ENCODE results near the gene ZMYND15.
"Not testable (repeated sequence)": the region's sequence is repeated elsewhere in the genome, so short reads cannot be mapped to it uniquely, and the experiment has no call there.

The ZMYND15 gene

DNA sequence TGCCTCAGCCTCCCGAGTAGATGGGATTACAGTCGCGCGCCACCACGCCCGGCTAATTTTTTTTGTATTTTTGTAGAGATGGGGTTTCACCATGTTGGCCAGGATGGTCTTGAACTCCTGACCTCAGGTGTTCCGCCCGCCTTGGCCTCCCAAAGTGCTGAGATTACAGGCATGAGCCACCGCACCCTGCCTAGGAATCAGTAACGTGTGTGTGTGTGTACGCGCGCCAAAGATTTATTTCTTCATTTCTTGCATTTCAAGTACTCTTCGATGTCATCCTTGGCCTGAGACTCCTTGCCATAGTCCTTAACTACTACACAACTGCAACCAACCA lies 35.1 kb upstream of the ZMYND15 start:
- H3K27ac ChIP-seq (ENCODE audit: insufficient read depth, low read length, poor library complexity, severe bottlenecking) = peak overlapping the region; percentile 87
- peak overlapping the region; percentile 80 for H3K4me3 ChIP-seq (ENCODE audit: insufficient read depth, low read depth, low read length, poor library complexity, severe bottlenecking)
- not testable (repeated sequence) for H3K36me3 ChIP-seq (ENCODE audit: control insufficient read depth, insufficient read depth, low read length); H3K9me3 ChIP-seq (ENCODE audit: control insufficient read depth, low read length); H3K27me3 ChIP-seq (replicated peaks; ENCODE audit: control insufficient read depth, insufficient read depth, low read length, poor library complexity, severe bottlenecking); DNase-seq
- peaks cover 14% of the 10 kb centered on the region for H3K4me1 ChIP-seq (ENCODE audit: control insufficient read depth, insufficient read depth, low read length, poor library complexity, severe bottlenecking)

DNA sequence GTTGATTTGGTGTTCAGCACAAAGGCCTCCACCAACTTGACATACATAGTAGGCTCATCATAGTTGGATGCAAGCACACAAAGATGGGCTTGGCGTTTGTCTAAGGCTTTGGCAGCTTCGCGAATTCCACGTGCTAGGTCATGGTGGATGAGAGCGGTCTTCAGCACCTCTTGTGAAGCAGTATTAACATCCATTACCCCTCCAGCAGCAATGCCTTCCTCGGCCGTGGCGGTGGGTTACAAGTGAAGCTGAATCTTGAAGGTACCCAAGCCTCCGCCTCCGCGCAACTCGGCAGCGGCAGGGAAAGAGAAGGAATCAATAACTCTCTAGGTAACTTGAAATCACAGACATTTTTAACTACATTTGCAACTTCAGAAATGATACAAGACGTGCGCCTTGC lies 34.6 kb upstream of the ZMYND15 start:
- no peak overlapping the region for H3K4me3 ChIP-seq (ENCODE audit: insufficient read depth, low read depth, low read length, poor library complexity, severe bottlenecking)
- DNase-seq = no peak
- no peaks in the 10 kb centered on the region for H3K9me3 ChIP-seq (ENCODE audit: control insufficient read depth, low read length)
- no peaks in the 10 kb centered on the region for H3K36me3 ChIP-seq (ENCODE audit: control insufficient read depth, insufficient read depth, low read length)
- no peak overlapping the region for H3K27ac ChIP-seq (ENCODE audit: insufficient read depth, low read length, poor library complexity, severe bottlenecking)
- H3K4me1 ChIP-seq (ENCODE audit: control insufficient read depth, insufficient read depth, low read length, poor library complexity, severe bottlenecking) = peaks cover 19% of the 10 kb centered on the region
- H3K27me3 ChIP-seq (replicated peaks; ENCODE audit: control insufficient read depth, insufficient read depth, low read length, poor library complexity, severe bottlenecking) = no peaks in the 10 kb centered on the region

DNA sequence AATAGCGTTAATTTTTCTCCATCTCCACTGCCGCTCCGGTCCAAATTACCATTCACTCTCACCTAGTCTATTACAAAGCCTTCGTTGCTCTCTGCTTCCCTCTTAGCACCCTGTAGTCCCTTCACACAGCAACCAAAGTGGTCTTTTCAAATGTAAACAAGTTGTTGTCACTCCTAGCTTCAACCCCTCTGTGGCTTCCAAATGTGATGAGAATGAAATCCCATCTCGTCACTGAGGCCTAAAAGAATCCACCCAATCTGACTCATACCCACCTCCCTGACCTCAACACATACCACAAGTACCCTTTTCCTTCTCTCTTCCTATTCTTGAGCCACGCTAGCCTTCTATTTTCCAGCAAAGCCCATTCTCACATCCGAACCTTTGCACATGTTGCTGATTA lies 33.5 kb upstream of the ZMYND15 start:
- Histone ChIP-seq H3K4me1 (ENCODE audit: control insufficient read depth, insufficient read depth, low read length, poor library complexity, severe bottlenecking) (peaks cover 21% of the 10 kb centered on the region), H3K4me3 (ENCODE audit: insufficient read depth, low read depth, low read length, poor library complexity, severe bottlenecking) (no peak overlapping the region), H3K36me3 (ENCODE audit: control insufficient read depth, insufficient read depth, low read length) (no peaks in the 10 kb centered on the region), H3K27ac (ENCODE audit: insufficient read depth, low read length, poor library complexity, severe bottlenecking) (no peak overlapping the region), H3K27me3 (replicated peaks; ENCODE audit: control insufficient read depth, insufficient read depth, low read length, poor library complexity, severe bottlenecking) (no peaks in the 10 kb centered on the region), H3K9me3 (ENCODE audit: control insufficient read depth, low read length) (no peaks in the 10 kb centered on the region)
- no peak for DNase-seq

DNA sequence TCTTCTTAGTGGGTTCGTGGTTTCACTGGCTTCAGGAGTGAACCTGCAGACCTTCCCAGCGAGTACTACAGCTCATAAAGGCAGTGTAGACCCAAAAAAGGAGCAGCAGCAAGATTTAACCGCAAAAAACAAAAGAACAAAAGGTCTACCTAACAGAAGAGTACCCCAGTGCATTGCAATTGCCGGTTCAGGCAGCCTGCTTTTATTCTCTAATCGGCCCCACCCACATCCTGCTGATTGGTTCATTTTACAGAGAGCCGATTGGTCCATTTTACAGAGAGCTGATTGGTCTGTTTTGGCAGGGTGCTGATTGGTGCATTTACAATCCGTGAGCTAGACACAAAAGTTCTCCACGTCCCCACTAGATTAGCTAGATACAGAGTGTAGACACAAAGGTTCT lies 31.2 kb upstream of the ZMYND15 start:
- no peaks in the 10 kb centered on the region for H3K9me3 ChIP-seq (ENCODE audit: control insufficient read depth, low read length)
- H3K4me1 ChIP-seq (ENCODE audit: control insufficient read depth, insufficient read depth, low read length, poor library complexity, severe bottlenecking) = peaks cover 32% of the 10 kb centered on the region
- H3K27me3 ChIP-seq (replicated peaks; ENCODE audit: control insufficient read depth, insufficient read depth, low read length, poor library complexity, severe bottlenecking) = no peaks in the 10 kb centered on the region
- H3K36me3 ChIP-seq (ENCODE audit: control insufficient read depth, insufficient read depth, low read length) = no peaks in the 10 kb centered on the region
- H3K27ac ChIP-seq (ENCODE audit: insufficient read depth, low read length, poor library complexity, severe bottlenecking) = no peak overlapping the region
- H3K4me3 ChIP-seq (ENCODE audit: insufficient read depth, low read depth, low read length, poor library complexity, severe bottlenecking) = no peak overlapping the region
- peak in 2 of 3 donors; percentile 36 to 49 for DNase-seq

DNA sequence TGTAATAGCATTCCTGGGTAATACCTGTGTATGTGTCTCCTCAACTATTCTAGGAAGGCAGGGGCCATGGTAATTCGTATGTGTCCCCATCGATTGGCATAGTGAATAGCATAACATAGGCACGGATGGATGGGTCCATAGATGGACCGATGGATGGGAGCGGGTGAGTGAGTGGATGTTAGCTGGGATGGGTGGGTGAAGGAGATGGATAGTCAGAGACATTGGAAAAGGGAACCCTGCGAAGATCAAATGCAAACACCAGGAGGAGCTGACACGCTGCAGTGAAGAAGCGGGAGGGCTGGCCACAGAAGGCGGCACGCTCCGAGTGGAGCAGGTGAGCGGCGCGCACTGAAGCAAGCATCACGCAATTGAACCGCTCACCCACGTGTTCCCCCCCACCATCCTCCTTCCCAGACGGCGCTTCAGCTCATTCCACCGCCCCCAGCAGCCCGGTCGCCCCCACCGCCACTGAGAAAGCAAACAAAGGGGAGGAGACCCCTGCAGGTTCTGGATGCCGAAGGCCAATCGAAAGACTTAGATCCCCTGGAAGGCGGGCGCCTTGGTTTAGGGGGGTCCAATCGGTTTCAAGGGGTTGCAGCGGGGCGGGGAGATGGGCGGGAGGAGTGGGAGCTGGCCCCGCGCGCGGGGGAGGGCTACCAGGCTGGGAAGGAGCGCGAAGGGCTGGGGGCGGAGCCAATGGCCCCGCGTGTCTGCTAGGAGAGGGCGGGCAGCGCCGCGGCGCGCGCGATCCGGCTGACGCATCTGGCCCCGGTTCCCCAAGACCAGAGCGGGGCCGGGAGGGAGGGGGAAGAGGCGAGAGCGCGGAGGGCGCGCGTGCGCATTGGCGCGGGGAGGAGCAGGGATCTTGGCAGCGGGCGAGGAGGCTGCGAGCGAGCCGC lies 29.6 kb upstream of the ZMYND15 start, which contains the start of gene ARRB2:
ARRB2 (plus strand) TSS at position 839 of the 899 bp plus-strand sequence. CDS start 90 bp downstream, outside the sequence.
- Histone ChIP-seq H3K36me3 (ENCODE audit: control insufficient read depth, insufficient read depth, low read length) (no peaks in the 10 kb centered on the region), H3K27me3 (replicated peaks; ENCODE audit: control insufficient read depth, insufficient read depth, low read length, poor library complexity, severe bottlenecking) (no peaks in the 10 kb centered on the region), H3K4me1 (ENCODE audit: control insufficient read depth, insufficient read depth, low read length, poor library complexity, severe bottlenecking) (peaks cover 42% of the 10 kb centered on the region), H3K9me3 (ENCODE audit: control insufficient read depth, low read length) (no peaks in the 10 kb centered on the region), H3K27ac (ENCODE audit: insufficient read depth, low read length, poor library complexity, severe bottlenecking) (peak within 1 kb of the TSS; percentile 86), H3K4me3 (ENCODE audit: insufficient read depth, low read depth, low read length, poor library complexity, severe bottlenecking) (peak within 1 kb of the TSS; percentile 75)
- DNase-seq = peak; percentile 97 to 99 (median 98)

DNA sequence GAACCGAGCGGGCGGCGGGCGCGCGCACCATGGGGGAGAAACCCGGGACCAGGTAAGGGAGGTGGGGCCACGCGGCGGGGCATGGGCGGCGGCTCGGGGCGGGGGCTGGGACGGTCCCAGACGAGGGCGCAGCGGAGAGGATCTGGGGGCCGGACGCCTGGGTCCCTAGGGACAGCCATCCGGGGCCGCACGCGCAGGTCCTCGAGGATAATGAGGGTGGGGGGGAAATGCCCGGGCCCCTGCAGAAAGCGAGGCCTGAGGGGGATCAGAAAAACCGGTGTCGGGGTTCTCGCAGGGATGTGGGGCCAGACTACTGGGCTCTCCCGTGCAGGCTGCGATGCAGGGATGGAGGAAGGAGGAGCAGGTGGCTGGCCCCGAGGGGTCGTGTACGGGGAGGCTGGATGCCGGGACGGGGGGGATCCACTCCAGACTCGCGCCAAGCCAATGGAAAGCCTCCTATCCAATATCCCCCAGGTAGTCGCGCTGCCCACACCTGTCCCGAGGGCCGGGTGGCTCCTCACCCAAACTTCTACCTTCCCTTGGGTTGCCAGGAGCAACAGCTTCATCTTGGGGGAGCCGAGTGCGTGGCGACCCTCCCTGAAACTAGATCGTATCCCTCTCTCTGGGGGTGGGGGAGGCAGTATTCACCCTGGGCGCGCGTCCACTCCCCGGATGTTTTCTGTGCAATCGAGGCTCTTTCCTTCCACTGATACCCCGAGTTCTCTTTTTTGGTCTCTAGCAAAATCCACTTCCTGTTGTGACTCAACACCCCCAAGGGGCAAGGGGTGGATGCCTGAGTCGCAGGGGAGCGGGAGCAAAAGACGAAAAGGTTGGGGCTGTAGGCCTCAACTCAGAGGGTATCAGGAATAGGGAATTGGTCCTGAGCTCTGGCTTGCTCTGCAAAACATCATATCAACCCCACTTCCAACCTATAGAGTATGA lies 28.7 kb upstream of the ZMYND15 start:
- Histone ChIP-seq H3K27ac (ENCODE audit: insufficient read depth, low read length, poor library complexity, severe bottlenecking) (peak overlapping the region; percentile 86), H3K4me3 (ENCODE audit: insufficient read depth, low read depth, low read length, poor library complexity, severe bottlenecking) (peak overlapping the region; percentile 75), H3K27me3 (replicated peaks; ENCODE audit: control insufficient read depth, insufficient read depth, low read length, poor library complexity, severe bottlenecking) (no peaks in the 10 kb centered on the region), H3K9me3 (ENCODE audit: control insufficient read depth, low read length) (no peaks in the 10 kb centered on the region), H3K4me1 (ENCODE audit: control insufficient read depth, insufficient read depth, low read length, poor library complexity, severe bottlenecking) (peaks cover 51% of the 10 kb centered on the region), H3K36me3 (ENCODE audit: control insufficient read depth, insufficient read depth, low read length) (peaks cover 5% of the 10 kb centered on the region)
- peak in 1 of 3 donors; percentile 13 for DNase-seq

DNA sequence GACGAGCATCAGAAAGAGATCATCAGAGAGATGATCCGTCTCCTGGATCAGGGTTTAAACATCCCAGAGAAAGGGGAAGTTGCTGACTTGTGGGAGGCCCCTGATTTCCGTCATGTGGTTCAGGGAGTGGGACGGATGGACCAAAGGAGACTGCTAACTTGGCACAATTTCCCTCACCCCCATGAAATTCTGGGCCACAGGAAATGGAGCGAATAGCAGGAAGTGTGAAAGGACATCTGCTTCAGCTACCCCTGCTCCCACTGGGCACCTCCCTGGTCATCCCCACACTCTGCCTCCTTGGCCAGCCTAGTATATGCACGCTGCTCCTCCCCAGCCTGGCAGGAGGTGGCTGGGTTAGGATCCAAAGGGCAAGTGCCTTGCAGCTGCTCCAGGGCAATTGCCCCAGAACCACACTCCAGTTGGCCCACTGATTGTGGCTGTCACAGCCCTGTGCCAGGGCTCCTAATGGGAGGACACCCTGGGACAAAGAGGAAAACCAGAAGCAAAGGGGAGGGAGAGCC lies 27.9 kb upstream of the ZMYND15 start:
- Histone ChIP-seq H3K4me1 (ENCODE audit: control insufficient read depth, insufficient read depth, low read length, poor library complexity, severe bottlenecking) (peaks cover 53% of the 10 kb centered on the region), H3K27me3 (replicated peaks; ENCODE audit: control insufficient read depth, insufficient read depth, low read length, poor library complexity, severe bottlenecking) (no peaks in the 10 kb centered on the region), H3K27ac (ENCODE audit: insufficient read depth, low read length, poor library complexity, severe bottlenecking) (peak overlapping the region; percentile 86), H3K36me3 (ENCODE audit: control insufficient read depth, insufficient read depth, low read length) (peaks cover 6% of the 10 kb centered on the region), H3K4me3 (ENCODE audit: insufficient read depth, low read depth, low read length, poor library complexity, severe bottlenecking) (peak overlapping the region; percentile 75), H3K9me3 (ENCODE audit: control insufficient read depth, low read length) (no peaks in the 10 kb centered on the region)
- DNase-seq = no peak

DNA sequence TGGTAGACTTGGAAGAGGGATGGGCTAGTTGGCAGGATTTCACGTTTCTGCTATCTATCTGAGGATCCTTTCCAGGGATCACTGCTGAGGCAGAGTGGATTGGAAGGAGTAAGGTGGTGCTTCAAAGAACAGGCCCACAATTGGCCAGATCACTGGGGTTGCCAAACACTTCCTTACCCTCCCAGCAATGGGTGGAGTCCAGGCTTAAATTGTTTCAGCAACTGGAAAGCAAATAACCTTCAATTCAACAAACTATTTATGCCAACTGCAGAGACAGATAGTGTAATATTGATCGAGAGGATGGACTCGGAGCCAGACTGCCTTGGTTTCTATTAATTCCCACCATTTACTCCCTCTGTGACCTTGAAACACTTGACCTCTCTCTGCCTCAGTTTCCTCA lies 27.1 kb upstream of the ZMYND15 start:
- Histone ChIP-seq H3K27me3 (replicated peaks; ENCODE audit: control insufficient read depth, insufficient read depth, low read length, poor library complexity, severe bottlenecking) (no peaks in the 10 kb centered on the region), H3K27ac (ENCODE audit: insufficient read depth, low read length, poor library complexity, severe bottlenecking) (peak overlapping the region; percentile 33), H3K36me3 (ENCODE audit: control insufficient read depth, insufficient read depth, low read length) (peaks cover 12% of the 10 kb centered on the region), H3K9me3 (ENCODE audit: control insufficient read depth, low read length) (no peaks in the 10 kb centered on the region), H3K4me3 (ENCODE audit: insufficient read depth, low read depth, low read length, poor library complexity, severe bottlenecking) (no peak overlapping the region), H3K4me1 (ENCODE audit: control insufficient read depth, insufficient read depth, low read length, poor library complexity, severe bottlenecking) (peaks cover 53% of the 10 kb centered on the region)
- DNase-seq = no peak

DNA sequence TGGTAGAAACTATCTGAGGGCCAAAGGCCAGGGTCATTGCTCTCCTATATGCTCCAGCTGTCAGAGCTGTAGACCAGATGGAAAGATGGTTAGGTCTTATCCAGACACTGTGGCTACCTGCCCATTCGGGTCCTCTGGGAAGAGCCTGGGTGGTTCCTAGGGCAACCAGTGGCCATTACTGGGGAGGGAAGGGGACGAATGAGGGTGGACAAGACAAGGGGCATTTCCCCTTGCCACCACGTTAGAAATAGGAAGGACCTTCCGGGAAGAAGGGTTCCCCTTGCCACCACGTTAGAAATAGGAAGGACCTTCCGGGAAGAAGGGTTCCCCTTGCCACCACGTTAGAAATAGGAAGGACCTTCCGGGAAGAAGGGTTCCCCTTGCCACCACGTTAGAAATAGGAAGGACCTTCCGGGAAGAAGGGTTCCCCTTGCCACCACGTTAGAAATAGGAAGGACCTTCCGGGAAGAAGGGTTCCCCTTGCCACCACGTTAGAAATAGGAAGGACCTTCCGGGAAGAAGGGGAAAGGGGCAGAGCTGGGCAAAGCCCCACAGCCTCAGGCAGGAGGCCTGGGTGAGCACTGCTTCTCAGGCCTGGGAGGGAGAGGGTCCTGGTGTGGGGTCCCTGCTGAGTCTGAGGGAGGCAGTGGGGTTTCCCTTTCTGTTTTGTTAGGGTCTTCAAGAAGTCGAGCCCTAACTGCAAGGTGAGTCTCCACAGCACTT lies 25.1 kb upstream of the ZMYND15 start:
- Histone ChIP-seq H3K27ac (ENCODE audit: insufficient read depth, low read length, poor library complexity, severe bottlenecking) (peak overlapping the region; percentile 68), H3K4me1 (ENCODE audit: control insufficient read depth, insufficient read depth, low read length, poor library complexity, severe bottlenecking) (peaks cover 53% of the 10 kb centered on the region), H3K4me3 (ENCODE audit: insufficient read depth, low read depth, low read length, poor library complexity, severe bottlenecking) (peak overlapping the region; percentile 43), H3K36me3 (ENCODE audit: control insufficient read depth, insufficient read depth, low read length) (peaks cover 32% of the 10 kb centered on the region)
- DNase-seq; H3K27me3 ChIP-seq (replicated peaks; ENCODE audit: control insufficient read depth, insufficient read depth, low read length, poor library complexity, severe bottlenecking); H3K9me3 ChIP-seq (ENCODE audit: control insufficient read depth, low read length): not testable (repeated sequence)
